B cell (primary cell): Measurements from ENCODE around the gene LRRC43. TPM values are rescaled to one million over a fixed set of nuclear protein-coding genes. Genes with fewer than 3 reads are reported as not detected.

Experiments
- ATAC-seq: fragments of 200-7000 bp; cut with Tn5 transposase; one replicate; pipeline ENCODE4 v1.10.0; 2021; ENCODE audit warnings: low read depth, mild to moderate bottlenecking, moderate number of reproducible peaks, moderate library complexity
- CTCF ChIA-PET: fragments of 350-600 bp; sonication (Branson Sonifier 250); formaldehyde crosslinking; loops from one replicate; lab custom pipeline; 2021; ENCODE audit warnings: antibody characterized with exemption, inconsistent platforms; lab: Charles Lee
- POLR2A ChIA-PET: fragments of 350-600 bp; sonication (Branson Sonifier 250); formaldehyde crosslinking; loops from one replicate; lab custom pipeline; 2021; ENCODE audit warnings: antibody characterized with exemption; lab: Charles Lee
- DNase-seq: peaks from one replicate; pipeline ENCODE4 v3.0.0; 2013
- H2AFZ ChIP-seq: 2 replicates; pipeline ENCODE4 v1.6.1; 2012; ENCODE audit warnings: mild to moderate bottlenecking, low read depth, low read length; ENCODE audit not compliant: insufficient read depth, poor library complexity, severe bottlenecking
- H3K27ac ChIP-seq, 2 donors: 1 replicate in 1 of 2; 2 replicates in 1 of 2; pipeline ENCODE4 v1.5.1; 2012 to 2013; ENCODE audit warnings: low read length in 2 of 2, mild to moderate bottlenecking in 2 of 2, moderate library complexity in 1 of 2
- H3K27me3 ChIP-seq, 4 experiments: fragments of 200-600 bp in 1 of 4; sonication (generic) in 1 of 4; replicated peaks in 1 of 4; 1 replicate in 2 of 4; 2 replicates in 2 of 4; pipeline versions ENCODE4 v1.6.1 to v1.7.0; 2013 to 2016; ENCODE audit warnings: low read length in 3 of 4, mild to moderate bottlenecking in 2 of 4, mixed read lengths in 1 of 4, moderate library complexity in 1 of 4; ENCODE audit not compliant: insufficient read depth in 4 of 4, control insufficient read depth in 3 of 4; ENCODE audit errors: control extremely low read depth in 1 of 4
- H3K36me3 ChIP-seq, 2 experiments: replicated peaks in 1 of 2; 1 replicate in 1 of 2; 2 replicates in 1 of 2; pipeline versions ENCODE4 v1.6.1 to v1.7.1; 2013; ENCODE audit warnings: low read length in 1 of 2; ENCODE audit not compliant: insufficient read depth in 2 of 2, control insufficient read depth in 1 of 2; ENCODE audit errors: control extremely low read depth in 1 of 2, extremely low read depth in 1 of 2
- H3K4me1 ChIP-seq, 2 donors: fragments of 200-600 bp in 1 of 2; sonication (generic) in 1 of 2; 1 replicate in 1 of 2; 2 replicates in 1 of 2; pipeline versions ENCODE4 v1.5.1 to v1.6.1; 2013 to 2017; ENCODE audit warnings: low read length in 2 of 2; ENCODE audit not compliant: control insufficient read depth in 2 of 2, insufficient read depth in 2 of 2
- H3K4me2 ChIP-seq: replicated peaks from 2 replicates; pipeline ENCODE3; 2012; ENCODE audit warnings: mild to moderate bottlenecking, low read depth, low read length; ENCODE audit not compliant: poor library complexity, severe bottlenecking
- H3K4me3 ChIP-seq, 5 experiments: fragments of 200-600 bp in 1 of 5; sonication (generic) in 1 of 5; 1 replicate in 3 of 5; 2 replicates in 2 of 5; pipeline versions ENCODE4 v1.5.1 to v1.7.0; 2011 to 2016; ENCODE audit warnings: low read length in 4 of 5, mild to moderate bottlenecking in 4 of 5, low read depth in 2 of 5, control low read depth in 1 of 5, moderate library complexity in 1 of 5; ENCODE audit not compliant: insufficient read depth in 1 of 5; ENCODE audit errors: control extremely low read depth in 1 of 5, extremely low read depth in 1 of 5
- H3K79me2 ChIP-seq: fragments of 200-600 bp; sonication (generic); one replicate; pipeline ENCODE4 v1.6.0; 2016; ENCODE audit warnings: low read length; ENCODE audit not compliant: control insufficient read depth, insufficient read depth
- H3K9ac ChIP-seq: fragments of 200-600 bp; sonication (generic); 2 replicates; pipeline ENCODE4 v1.6.1; 2017; ENCODE audit warnings: mild to moderate bottlenecking, low read length, moderate library complexity
- H3K9me3 ChIP-seq, 3 donors: one replicate each; pipeline versions ENCODE4 v1.6.1 to v1.7.1; 2013; ENCODE audit warnings: low read length in 2 of 3; ENCODE audit not compliant: control insufficient read depth in 2 of 3, insufficient read depth in 1 of 3; ENCODE audit errors: control extremely low read depth in 1 of 3
- H4K20me1 ChIP-seq: 2 replicates; pipeline ENCODE4 v1.6.0; 2012; ENCODE audit warnings: mild to moderate bottlenecking, low read length; ENCODE audit not compliant: insufficient read depth, control insufficient read depth, poor library complexity, severe bottlenecking
- H3K27ac Mint-ChIP-seq: one replicate; pipeline ENCODE4 v1.8.0; 2021; ENCODE audit warnings: mixed read lengths
- H3K27me3 Mint-ChIP-seq: one replicate; pipeline ENCODE4 v1.8.0; 2021; ENCODE audit warnings: mixed read lengths
- H3K4me1 Mint-ChIP-seq: one replicate; pipeline ENCODE4 v1.8.0; 2021; ENCODE audit warnings: mixed read lengths
- H3K4me3 Mint-ChIP-seq: one replicate; pipeline ENCODE4 v1.8.0; 2021; ENCODE audit warnings: mixed read lengths
- H3K9me3 Mint-ChIP-seq: one replicate; pipeline ENCODE4 v1.8.0; 2022; ENCODE audit warnings: mixed read lengths; ENCODE audit not compliant: insufficient read depth
- CTCF ChIP-seq: fragments of 200-600 bp; IDR thresholded peaks from one replicate; pipeline ENCODE4 v1.8.0; 2022; ENCODE audit warnings: antibody characterized with exemption, mild to moderate bottlenecking
- EZH2 ChIP-seq: IDR thresholded peaks from 2 replicates; pipeline ENCODE4 v1.6.1; 2012; ENCODE audit warnings: borderline replicate concordance, low read depth, mild to moderate bottlenecking, moderate library complexity, low read length; ENCODE audit not compliant: insufficient read depth, poor library complexity, severe bottlenecking
- WGBS: methylation state at CpG from one replicate; pipeline ENCODE4 v1.1.5; 2013; ENCODE audit warnings: missing lambda C conversion rate; ENCODE audit not compliant: insufficient coverage; 5-methylcytosine and 5-hydroxymethylcytosine counted together
- intact Hi-C: fragments of 100-400 bp; cut with micrococcal nuclease; formaldehyde crosslinking; loops from one replicate; pipeline ENCODE4 v1.10.0; 2022
- polyA plus RNA-seq: library from polyadenylated mRNA; depleted of rRNA; stranded (reverse); fragments of >200 nt; gene quantifications from 2 replicates; pipeline ENCODE4 v1.2.3, GENCODE V29; 2012
- total RNA-seq, 2 donors: library from RNA; stranded (reverse); fragments of 120-200 nt in 1 of 2; gene quantifications; 1 replicate in 1 of 2; 2 replicates in 1 of 2; pipeline versions ENCODE4 v1.2.3 to v1.2.4, GENCODE V29; 2013 to 2022

Gene LRRC43
- total and polyA plus RNA-seq, 2 donors (not counting 1 experiment from before 2014, with no cell fraction given) = not detected

DNA sequence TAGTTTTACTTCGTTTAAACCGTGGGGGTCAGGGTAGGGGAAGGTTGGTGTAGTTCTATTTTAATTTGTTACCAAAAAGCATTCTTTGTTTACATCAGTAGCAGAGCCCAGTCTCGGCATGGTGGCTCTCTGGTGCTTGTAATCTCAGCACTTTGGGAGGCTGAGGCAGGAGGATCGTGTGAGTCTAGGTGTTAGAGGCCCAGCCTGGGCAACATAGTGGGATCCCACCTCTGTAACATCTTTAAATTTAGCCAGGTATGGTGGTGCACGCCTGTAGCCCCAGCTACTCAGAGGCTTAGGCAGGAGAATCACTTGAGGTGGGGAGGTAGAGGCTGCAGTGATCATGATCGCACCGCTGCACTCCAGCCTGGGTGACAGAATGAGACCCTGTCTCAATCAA is 2.2 kb downstream of the LRRC43 start:
- H2AFZ ChIP-seq = peak overlapping the region; percentile 34
- peaks cover 0 to 6% (median 0%) of the 10 kb centered on the region in 3 donors for H3K9me3 ChIP-seq
- no peak overlapping the region for H3K4me3 Mint-ChIP-seq

More for the DNA sequence above, 2.2 kb downstream of the LRRC43 start:
- ATAC-seq = no peak
- no peak for TF ChIP-seq CTCF
- TF ChIP-seq EZH2 = no peak
- Histone ChIP-seq H3K4me3 (no peak overlapping the region), H3K4me1 (peaks cover 15 to 22% of the 10 kb centered on the region in 2 donors), H3K79me2 (no peaks in the 10 kb centered on the region), H4K20me1 (no peaks in the 10 kb centered on the region), H3K27me3 (peaks cover 0 to 3% (median 0%) of the 10 kb centered on the region in 4 experiments), H3K9ac (no peak overlapping the region), H3K4me2 (no peak overlapping the region), H3K36me3 (no peaks in the 10 kb centered on the region), H3K27ac (no peak overlapping the region)
- ChIA-PET POLR2A (no interaction called here), CTCF (no interaction called here)
- no peak for DNase-seq
- WGBS = 94% methylated on average over 3 of the region's 7 CpGs
- intact Hi-C loops = no loop called here
- Mint-ChIP-seq H3K4me1 (peaks cover 18% of the 10 kb centered on the region), H3K27me3 (peaks cover 4% of the 10 kb centered on the region), H3K27ac (peak overlapping the region; percentile 72), H3K9me3 (no peaks in the 10 kb centered on the region)
